ENCODE measurements around the gene CCDC159.
"Not testable (repeated sequence)": the region's sequence is repeated elsewhere in the genome, so short reads cannot be mapped to it uniquely, and the experiment has no call there.

Gene CCDC159

GRCh38 chr19:11370744-11371143 is 24.4 kb downstream of the CCDC159 start:
- DNase-seq, result no peak

GRCh38 chr19:11373166-11373884 is 27.0 kb downstream of the CCDC159 start:
- DNase-seq, result peak; percentile 65

GRCh38 chr19:11373885-11374432 is 27.6 kb downstream of the CCDC159 start:
- DNase-seq, result no peak

GRCh38 chr19:11374433-11375142 is 28.3 kb downstream of the CCDC159 start, which contains the start of gene SWSAP1:
SWSAP1 (plus strand) TSS chr19:11374666; CDS start chr19:11374681, 15 bp downstream.
- peak; percentile 98 for DNase-seq

- peak; percentile 32 for DNase-seq
Observed at GRCh38 chr19:11375143-11375948, 29.0 kb downstream of the CCDC159 start.

GRCh38 chr19:11377237-11377636 is 30.9 kb downstream of the CCDC159 start:
- DNase-seq, result no peak

GRCh38 chr19:11377756-11378155 is 31.4 kb downstream of the CCDC159 start:
- DNase-seq, result no peak

- peak; percentile 70 for DNase-seq
Observed at GRCh38 chr19:11378319-11379189, 32.2 kb downstream of the CCDC159 start.

GRCh38 chr19:11379269-11379845 is 33.0 kb downstream of the CCDC159 start:
- DNase-seq, result not testable (repeated sequence)

GRCh38 chr19:11379857-11380350 is 33.6 kb downstream of the CCDC159 start:
- DNase-seq, result no peak

- DNase-seq, result peak; percentile 97
Observed at GRCh38 chr19:11380653-11381537, 34.6 kb downstream of the CCDC159 start.

GRCh38 chr19:11382898-11383705 is 36.8 kb downstream of the CCDC159 start:
- no peak for DNase-seq

- no peak for DNase-seq
Observed at GRCh38 chr19:11383706-11384048, 37.4 kb downstream of the CCDC159 start.

GRCh38 chr19:11384778-11385129 is 38.4 kb downstream of the CCDC159 start:
- no peak for DNase-seq

GRCh38 chr19:11387162-11388034 is 41.1 kb downstream of the CCDC159 start:
- DNase-seq, result no peak

GRCh38 chr19:11390359-11390758 is 44.0 kb downstream of the CCDC159 start:
- no peak for DNase-seq

- no peak for DNase-seq
Observed at GRCh38 chr19:11390933-11391680, 44.8 kb downstream of the CCDC159 start.

- DNase-seq, result no peak
Observed at GRCh38 chr19:11397089-11397610, 50.8 kb downstream of the CCDC159 start.

All from SHP77 treated with DMSO at 0.1 percent for 48 hours (cell line).